HG02610 (cell line): Measurements from ENCODE around the gene PPP1R3A.

ENCODE experiments used
- ATAC-seq: cut with Tn5 transposase; IDR thresholded peaks from one replicate; pipeline ENCODE4 v1.9.1; 2021; ENCODE audit warnings: mild to moderate bottlenecking, moderate library complexity; ENCODE audit not compliant: unreplicated experiment

The PPP1R3A gene

DNA sequence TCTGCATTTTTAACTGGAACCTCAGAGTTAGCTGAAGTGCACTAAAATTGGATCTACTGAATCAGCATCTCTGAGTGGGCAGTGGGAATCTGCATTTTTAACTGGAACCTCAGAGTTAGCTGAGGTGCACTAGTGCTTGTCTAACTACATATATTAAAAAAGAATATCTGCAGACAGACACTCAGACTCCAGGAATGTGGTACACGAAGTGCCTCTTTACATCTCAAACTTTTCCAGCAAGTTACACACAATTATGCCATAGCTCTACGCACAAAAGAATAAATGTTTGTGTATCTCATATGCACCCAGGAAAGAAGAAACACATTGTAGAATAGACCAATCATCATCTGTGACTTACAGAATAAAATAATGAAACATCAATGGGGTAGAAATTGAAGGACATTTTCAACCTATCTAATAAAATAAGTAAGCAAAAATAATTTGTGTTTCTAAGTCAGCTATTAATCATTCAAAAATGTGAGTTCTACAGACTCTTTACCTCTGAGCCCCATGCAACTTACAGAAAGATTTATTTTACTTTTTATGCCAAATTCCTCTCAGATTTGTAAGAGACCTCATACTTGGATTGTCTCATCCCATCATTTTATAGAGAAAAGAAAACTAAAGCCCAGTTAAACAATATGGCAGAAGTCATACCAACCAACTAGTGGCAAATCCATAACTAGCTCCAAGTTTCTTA is 28.3 kb downstream of the PPP1R3A start:
- ATAC-seq = no peak

DNA sequence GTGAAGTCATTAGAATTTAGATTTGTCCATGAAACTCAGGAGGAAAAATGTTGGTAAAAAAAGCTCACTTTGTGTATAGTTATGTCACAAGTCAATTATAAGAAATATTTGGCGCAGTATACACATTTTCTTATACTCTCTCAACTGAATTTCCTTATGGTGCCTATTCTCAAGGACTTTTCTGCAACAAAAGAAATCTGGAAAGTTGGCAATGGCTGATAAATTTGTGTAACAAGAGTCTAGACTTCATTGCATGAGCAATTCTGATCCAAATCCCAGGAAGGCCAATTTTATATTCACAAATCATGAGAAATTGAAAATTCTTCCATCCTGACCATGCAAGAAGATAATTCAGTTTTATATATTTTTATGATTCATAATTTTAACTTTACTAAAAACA is 35.7 kb downstream of the PPP1R3A start:
- ATAC-seq = no peak

DNA sequence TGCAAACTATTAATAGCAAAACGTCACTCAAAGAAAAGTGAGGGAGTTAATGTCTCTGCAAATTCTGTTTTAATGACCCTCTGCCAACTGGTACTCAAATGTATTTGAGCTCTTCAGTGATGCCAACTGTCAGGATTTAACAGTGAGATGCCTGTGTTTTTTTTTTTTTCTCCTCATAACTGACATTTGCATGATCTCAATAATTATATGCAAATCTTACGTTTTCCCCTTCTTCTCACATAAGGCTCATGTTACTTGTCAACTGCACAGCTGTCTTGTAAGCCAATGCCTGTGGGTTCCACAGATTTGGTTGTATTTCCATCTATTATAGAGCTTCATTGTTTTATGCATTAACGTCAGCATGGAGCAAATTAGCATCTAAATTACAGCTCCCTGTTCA is 38.2 kb downstream of the PPP1R3A start:
- ATAC-seq = no peak

DNA sequence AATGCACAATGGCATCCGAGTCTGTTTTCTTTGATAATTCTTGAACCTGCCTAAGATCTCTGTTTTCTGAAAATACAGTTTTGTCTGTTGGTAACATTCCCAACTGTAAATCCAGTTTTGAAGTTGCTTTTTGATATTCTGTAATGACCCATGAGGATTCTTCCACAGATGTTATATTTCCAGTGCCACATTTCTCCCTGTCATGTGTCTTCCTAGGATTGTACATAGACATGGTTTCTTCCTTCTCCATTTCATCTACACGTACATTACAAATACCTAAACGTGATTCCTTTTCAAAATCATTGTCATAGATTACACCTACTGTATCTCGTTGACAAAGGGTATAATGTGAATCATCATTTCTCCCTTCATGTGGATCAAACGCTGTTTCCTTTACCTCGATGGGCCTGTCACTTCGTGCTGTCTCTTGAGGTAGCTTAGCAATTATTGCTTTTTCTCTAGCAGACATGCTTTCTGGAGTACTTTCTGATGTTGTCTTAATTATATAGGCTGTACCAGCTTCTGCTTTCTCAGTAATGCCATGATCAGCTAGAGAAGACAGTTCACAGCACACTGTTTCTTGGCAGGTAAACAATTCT is 40.3 kb downstream of the PPP1R3A start:
- ATAC-seq = no peak

DNA sequence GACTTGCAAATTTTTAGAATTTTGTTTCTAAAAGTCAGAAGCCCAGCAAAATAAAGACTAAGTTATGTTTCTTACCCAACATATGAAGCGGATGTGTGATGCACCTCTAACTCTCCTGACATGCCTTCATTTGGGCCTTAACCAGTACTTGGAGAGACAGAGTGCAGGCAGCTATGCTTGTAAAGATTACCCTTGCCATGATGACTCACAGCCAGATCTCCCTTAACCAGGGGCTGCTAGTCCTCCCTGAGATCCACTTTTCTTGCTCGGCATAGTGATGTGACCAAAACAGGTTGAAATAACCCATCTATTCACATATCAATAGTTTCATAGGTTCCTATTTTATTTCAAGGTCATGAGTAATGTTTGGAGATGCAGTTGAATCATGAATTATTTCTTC is 43.6 kb downstream of the PPP1R3A start:
- no peak for ATAC-seq

DNA sequence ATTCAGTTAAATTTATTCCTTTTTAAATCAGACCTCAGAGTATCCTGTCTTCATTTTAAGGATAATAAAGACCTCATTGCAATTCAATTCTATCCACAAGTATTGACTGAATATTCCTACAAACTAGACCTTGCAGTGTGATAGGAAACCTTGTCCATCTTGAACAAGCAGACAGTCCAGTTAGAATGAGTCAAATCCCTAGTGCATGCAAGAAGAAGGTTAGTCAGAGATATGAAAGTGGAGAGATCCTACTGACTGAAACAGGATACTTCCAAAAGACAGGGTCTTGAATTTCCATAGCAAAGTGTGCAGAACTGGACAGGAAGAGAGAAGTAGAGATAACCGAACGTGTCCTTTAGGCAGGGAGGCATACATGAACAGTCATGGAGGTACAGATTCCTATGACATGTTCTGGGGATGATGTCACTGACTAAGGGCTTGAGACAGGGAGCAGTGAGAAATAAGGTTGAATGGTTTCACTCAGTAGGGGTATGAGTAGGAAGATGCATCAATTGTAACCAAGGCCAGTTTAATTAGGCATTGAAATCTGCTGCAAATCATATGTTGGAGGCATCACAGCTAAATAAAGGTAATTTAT is 45.2 kb downstream of the PPP1R3A start:
- no peak for ATAC-seq

DNA sequence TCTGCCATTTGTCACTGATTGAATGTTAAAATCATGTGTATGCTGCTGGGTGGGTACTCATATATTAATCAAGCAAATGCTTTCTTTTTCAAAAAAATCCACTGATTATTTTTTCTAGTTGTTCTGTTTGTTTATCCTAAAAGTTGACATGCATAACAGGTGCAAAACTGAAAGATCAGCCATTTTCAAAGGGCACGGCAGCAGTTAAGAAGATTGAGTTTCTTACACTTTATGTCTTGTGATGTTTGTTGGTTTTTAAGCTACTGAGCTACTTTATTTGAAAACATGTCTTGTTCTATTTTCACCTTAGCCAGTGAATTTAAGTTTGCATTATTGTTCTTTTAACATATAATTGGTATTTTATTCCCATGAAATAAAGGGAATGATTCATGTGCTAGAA is 45.8 kb downstream of the PPP1R3A start:
- no peak for ATAC-seq

DNA sequence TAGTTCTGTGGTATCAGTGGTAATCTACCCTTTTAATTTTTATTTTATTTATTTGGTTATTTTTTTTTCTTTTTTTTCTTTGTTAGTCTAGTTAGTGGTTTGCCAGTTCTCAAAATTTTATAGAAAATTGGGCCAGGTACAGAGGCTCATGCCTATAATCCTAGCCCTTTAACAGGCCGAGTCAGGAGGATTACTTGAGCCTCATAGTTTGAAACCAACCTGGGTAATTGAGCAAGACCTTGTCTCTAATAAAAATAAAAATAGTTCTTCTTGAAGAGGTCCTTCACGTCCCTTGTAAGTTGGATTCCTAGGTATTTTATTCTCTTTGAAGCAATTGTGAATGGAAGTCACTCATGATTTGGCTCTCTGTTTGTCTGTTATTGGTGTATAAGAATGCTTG is 51.5 kb downstream of the PPP1R3A start:
- ATAC-seq = no peak

DNA sequence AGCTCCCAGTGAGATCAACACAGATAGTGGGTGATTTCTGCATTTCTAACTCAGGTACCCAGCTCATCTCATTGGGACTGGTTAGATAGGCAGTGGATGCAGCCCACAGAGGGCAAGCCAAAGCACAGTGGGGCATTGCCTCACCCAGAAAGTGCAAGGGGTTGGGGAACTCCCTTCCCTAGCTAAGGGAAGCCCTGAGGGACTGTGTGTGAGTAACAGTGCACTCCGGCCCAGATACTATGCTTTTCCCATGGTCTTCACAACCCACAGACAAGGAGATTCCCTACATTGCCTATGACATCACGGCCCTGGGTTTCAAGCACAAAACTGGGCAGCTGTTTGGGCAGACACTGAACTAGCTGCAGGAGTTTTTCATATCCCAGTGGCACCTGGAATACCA is 62.8 kb downstream of the PPP1R3A start:
- ATAC-seq = no peak

DNA sequence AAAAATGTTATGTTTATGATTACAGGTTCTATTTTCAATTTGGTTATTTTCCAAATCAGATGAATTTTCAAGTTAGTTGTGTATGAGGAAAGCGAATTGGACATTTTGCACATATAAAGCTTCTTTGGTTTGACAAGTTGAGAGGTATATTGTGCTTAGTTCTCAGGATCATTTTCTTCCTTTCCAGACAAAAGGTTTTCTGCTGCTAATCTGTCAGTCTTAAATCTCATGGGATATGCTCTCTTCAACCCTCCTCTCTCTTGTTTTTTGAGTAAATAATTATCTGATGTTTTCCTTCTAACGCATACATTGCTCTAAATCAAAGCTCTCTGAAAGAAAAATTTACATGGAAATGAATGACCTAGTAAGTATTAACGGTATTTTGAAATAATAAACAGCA is 77.9 kb downstream of the PPP1R3A start:
- ATAC-seq = no peak

DNA sequence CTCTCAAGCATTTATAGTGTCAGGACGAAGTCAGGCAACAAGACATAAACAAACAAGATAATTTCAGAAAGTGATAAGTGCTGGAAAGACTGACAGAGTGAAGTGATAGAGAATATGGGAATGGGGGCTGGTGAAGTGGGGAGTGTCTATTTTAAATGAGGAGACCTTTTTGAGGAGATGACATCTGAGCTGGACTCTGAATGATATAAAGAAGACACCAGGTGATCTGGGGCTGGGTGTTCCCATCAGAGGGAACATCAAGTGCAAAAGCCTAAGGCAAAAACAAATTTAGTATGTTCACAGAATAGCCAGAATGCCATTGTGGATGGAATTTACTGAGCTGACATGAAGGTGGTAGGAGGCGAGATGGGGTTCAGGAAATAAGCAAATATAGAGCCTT is 83.4 kb downstream of the PPP1R3A start:
- no peak for ATAC-seq

DNA sequence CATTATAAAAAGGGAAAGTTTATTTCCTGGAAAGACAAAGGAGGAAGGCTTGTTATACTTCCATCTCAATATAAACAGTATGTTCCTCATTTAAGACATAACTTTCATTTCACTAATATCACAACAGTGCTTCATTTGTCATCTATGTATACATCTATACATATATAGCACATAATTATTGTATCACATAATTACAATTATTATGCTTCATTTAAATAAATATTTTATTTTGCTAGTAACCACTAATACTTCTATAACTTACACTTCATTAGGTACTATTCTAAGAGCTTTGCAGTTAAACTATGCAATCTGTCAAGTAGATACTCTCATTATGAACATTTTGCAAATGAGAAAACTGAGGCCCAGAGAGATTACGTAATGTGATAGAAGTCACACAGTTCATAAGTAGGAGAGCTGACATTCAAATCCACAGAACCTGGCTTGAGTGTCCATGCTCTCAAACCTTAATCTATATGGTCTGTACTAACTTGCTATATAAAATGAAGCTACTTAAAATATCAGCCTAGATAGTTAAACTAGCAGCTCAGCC is 86.5 kb downstream of the PPP1R3A start:
- ATAC-seq = no peak

DNA sequence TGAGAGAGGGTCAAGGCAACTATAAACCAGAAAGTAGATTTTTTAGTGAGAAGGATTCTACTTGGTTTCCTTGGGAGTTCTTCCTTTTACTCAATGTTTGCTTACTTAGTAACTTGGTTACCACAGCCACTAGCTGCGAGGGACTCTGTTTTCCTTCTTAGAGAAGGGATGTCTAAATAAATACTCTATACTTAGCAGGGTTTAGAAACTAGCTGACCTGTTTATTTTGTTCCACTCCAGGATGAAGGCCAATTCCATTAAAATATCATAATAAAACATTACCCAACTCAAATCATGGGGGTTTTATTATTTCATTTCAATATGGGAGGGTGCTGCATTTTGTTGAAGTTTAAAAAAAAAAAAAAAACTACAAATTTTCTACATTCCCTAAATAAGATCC is 87.3 kb downstream of the PPP1R3A start:
- ATAC-seq = no peak

DNA sequence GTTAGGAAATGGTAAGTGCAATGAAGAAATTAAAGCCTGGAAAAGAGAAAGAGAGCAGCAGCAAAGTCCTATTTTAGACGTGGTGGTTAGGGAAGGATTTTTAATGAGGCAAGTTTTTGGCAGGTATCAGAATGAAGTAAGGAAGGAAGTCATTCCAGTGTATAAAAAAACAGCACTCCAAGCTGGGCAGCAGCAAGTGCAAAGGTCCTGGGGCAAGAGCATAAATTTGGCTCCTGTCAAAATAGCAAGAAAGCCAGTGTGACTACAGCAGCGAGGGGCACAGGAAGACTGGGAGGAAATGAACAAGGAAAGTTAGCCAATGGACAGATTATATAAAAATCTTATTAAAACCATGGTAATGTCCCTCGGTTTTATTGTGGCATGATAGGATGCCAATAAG is 90.2 kb downstream of the PPP1R3A start:
- no peak for ATAC-seq
